ENCODE data around the gene STK35.

STK35 gene

DNA sequence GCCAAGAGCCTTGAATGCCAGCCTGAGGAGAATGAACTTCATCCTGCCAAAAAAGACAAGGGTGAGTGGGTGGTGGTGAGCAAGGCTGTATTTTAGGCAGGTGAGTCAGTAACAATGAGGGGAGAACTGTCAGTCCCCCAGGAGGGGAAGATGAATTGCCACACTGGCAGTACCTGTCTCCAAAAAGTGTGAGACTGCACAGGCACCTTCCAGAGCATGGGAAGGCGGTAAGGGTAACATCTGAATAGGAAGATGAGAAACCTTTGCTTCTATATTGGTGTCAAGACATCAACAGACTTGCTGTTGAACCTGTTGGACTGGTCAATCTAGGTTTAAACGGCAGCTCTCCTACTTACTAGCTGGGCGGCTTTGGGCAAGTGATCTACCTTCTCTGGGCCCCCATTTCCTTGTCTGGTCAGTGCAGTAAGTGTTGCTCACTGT is 30.9 kb downstream of the STK35 start:
- TF ChIP-seq RAD21 (IDR thresholded peaks at IDR 0.05; ENCODE audit: low read depth) (no peak), REST (IDR thresholded peaks at IDR 0.05; ENCODE audit: low read depth) (no peak), TEAD4 (IDR thresholded peaks at IDR 0.05) (no peak), USF1 (IDR thresholded peaks at IDR 0.05) (no peak), CEBPB (IDR thresholded peaks at IDR 0.05) (no peak), FOXM1 (IDR thresholded peaks at IDR 0.05; ENCODE audit: borderline replicate concordance, low read depth) (no peak), YY1 (IDR thresholded peaks at IDR 0.05; ENCODE audit: low read depth) (no peak), TCF12 (IDR thresholded peaks at IDR 0.05; ENCODE audit: low read depth) (no peak), CREB1 (IDR thresholded peaks at IDR 0.05; ENCODE audit: low read depth) (no peak), TAF1 (IDR thresholded peaks at IDR 0.05; ENCODE audit: low read depth) (no peak), NFIC (IDR thresholded peaks at IDR 0.05) (no peak), EGR1 (IDR thresholded peaks at IDR 0.05) (no peak), EP300 (IDR thresholded peaks at IDR 0.05; ENCODE audit: borderline replicate concordance) (no peak), ZBTB7A (IDR thresholded peaks at IDR 0.05; ENCODE audit: low read depth) (no peak)
- TF ChIP-seq, protein P1, sequence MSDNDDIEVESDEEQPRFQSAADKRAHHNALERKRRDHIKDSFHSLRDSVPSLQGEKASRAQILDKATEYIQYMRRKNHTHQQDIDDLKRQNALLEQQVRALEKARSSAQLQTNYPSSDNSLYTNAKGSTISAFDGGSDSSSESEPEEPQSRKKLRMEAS (IDR thresholded peaks at IDR 0.05) = no peak

GRCh38 chr20:2133318-2134183 is 31.9 kb downstream of the STK35 start:
- TF ChIP-seq TEAD4 (IDR thresholded peaks at IDR 0.05) (no peak), REST (IDR thresholded peaks at IDR 0.05; ENCODE audit: low read depth) (no peak), CREB1 (IDR thresholded peaks at IDR 0.05; ENCODE audit: low read depth) (no peak), TCF12 (IDR thresholded peaks at IDR 0.05; ENCODE audit: low read depth) (no peak), YY1 (IDR thresholded peaks at IDR 0.05; ENCODE audit: low read depth) (no peak), EP300 (IDR thresholded peaks at IDR 0.05; ENCODE audit: borderline replicate concordance) (no peak), RAD21 (IDR thresholded peaks at IDR 0.05; ENCODE audit: low read depth) (no peak), FOXM1 (IDR thresholded peaks at IDR 0.05; ENCODE audit: borderline replicate concordance, low read depth) (no peak), NFIC (IDR thresholded peaks at IDR 0.05) (no peak), CEBPB (IDR thresholded peaks at IDR 0.05) (no peak), EGR1 (IDR thresholded peaks at IDR 0.05) (no peak), USF1 (IDR thresholded peaks at IDR 0.05) (no peak), ZBTB7A (IDR thresholded peaks at IDR 0.05; ENCODE audit: low read depth) (no peak), TAF1 (IDR thresholded peaks at IDR 0.05; ENCODE audit: low read depth) (no peak)
- TF ChIP-seq, protein P1 (IDR thresholded peaks at IDR 0.05) = no peak

DNA sequence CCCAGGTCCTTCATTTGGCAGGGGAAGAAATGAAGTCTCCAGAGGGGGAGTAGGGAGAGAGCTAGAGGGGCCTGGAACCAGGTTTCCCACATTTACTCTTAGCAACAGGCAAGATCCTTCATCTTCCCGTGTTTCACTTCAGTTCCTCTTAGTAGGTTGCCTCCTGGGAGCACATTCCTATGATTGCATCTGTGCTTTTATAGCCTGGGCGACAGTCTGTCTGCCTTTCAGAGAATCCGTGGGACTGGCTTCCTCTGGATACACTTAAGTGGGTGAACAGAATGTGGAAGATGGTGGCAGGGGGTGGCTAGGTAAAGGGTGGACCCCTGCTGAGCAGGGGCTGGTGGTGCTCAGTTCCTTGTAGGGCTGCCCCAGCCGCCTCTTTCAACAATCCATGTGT is 33.4 kb downstream of the STK35 start:
- TF ChIP-seq TCF12 (IDR thresholded peaks at IDR 0.05; ENCODE audit: low read depth) = no peak

DNA sequence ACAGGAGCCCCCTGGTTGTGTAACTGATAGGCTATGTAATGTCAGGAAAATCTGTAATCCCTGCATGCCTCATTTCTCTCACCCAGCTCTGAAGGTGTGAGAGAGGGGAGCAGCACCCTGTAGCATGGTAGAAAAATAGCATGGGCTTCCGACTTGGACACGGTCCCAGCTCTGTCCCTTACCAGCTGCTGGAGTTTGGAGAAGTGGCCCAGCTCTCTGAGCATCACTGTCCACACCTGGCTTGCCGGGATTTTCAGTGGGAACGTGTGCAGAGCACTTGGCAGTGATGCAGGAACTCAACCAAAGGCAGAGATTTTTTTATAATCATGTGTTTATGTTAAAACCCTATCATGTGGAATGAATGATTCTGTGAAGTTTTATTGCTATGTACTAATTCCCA is 34.6 kb downstream of the STK35 start:
- TF ChIP-seq TAF1 (IDR thresholded peaks at IDR 0.05; ENCODE audit: low read depth) = no peak
- TF ChIP-seq CEBPB (IDR thresholded peaks at IDR 0.05) = no peak
- TF ChIP-seq EGR1 (IDR thresholded peaks at IDR 0.05) = no peak
- no peak for TF ChIP-seq RAD21 (IDR thresholded peaks at IDR 0.05; ENCODE audit: low read depth)
- no peak for TF ChIP-seq REST (IDR thresholded peaks at IDR 0.05; ENCODE audit: low read depth)
- no peak for TF ChIP-seq USF1 (IDR thresholded peaks at IDR 0.05)
- no peak for TF ChIP-seq CREB1 (IDR thresholded peaks at IDR 0.05; ENCODE audit: low read depth)
- TF ChIP-seq, protein P1 (IDR thresholded peaks at IDR 0.05) = no peak
- TF ChIP-seq ZBTB7A (IDR thresholded peaks at IDR 0.05; ENCODE audit: low read depth) = no peak
- no peak for TF ChIP-seq NFIC (IDR thresholded peaks at IDR 0.05)
- no peak for TF ChIP-seq EP300 (IDR thresholded peaks at IDR 0.05; ENCODE audit: borderline replicate concordance)
- TF ChIP-seq TEAD4 (IDR thresholded peaks at IDR 0.05) = no peak
- no peak for TF ChIP-seq YY1 (IDR thresholded peaks at IDR 0.05; ENCODE audit: low read depth)
- TF ChIP-seq FOXM1 (IDR thresholded peaks at IDR 0.05; ENCODE audit: borderline replicate concordance, low read depth) = no peak
- no peak for TF ChIP-seq TCF12 (IDR thresholded peaks at IDR 0.05; ENCODE audit: low read depth)

Data from Ishikawa (cell line).